ENCODE measurements around the gene GSPT1.
"Not testable (repeated sequence)": the region's sequence is repeated elsewhere in the genome, so short reads cannot be mapped to it uniquely, and the experiment has no call there.

Gene GSPT1

GRCh38 chr16:11915644-11916523, at the start of gene GSPT1:
TSS of gene GSPT1 (minus strand) at chr16:11915956. CDS start at chr16:11915720, 236 bp downstream.
- peak; percentile 99 to 100 for DNase-seq (ENCODE audit: low read depth in 2 of 2)

- no peak for DNase-seq (ENCODE audit: low read depth in 2 of 2)
Observed at GRCh38 chr16:11964761-11965551, 49.2 kb upstream of the GSPT1 start, which contains the start of gene TNFRSF17. TSS of gene TNFRSF17 (plus strand) at chr16:11965210. CDS start at chr16:11965325, 115 bp downstream.

- no peak for DNase-seq (ENCODE audit: low read depth in 2 of 2)
Observed at GRCh38 chr16:11963706-11964105, 48.0 kb upstream of the GSPT1 start.

GRCh38 chr16:11962978-11963377, 47.2 kb upstream of the GSPT1 start:
- not testable (repeated sequence) for DNase-seq (ENCODE audit: low read depth in 2 of 2)

GRCh38 chr16:11962457-11962856, 46.7 kb upstream of the GSPT1 start:
- not testable (repeated sequence) for DNase-seq (ENCODE audit: low read depth in 2 of 2)

- DNase-seq (ENCODE audit: low read depth in 2 of 2): no peak
Observed at GRCh38 chr16:11957591-11958395, 42.0 kb upstream of the GSPT1 start.

GRCh38 chr16:11956558-11956957, 40.8 kb upstream of the GSPT1 start:
- DNase-seq (ENCODE audit: low read depth in 2 of 2): no peak

GRCh38 chr16:11955713-11956123, 40.0 kb upstream of the GSPT1 start:
- no peak for DNase-seq (ENCODE audit: low read depth in 2 of 2)

GRCh38 chr16:11953576-11953975, 37.8 kb upstream of the GSPT1 start:
- not testable (repeated sequence) for DNase-seq (ENCODE audit: low read depth in 2 of 2)

- no peak for DNase-seq (ENCODE audit: low read depth in 2 of 2)
Observed at GRCh38 chr16:11950388-11950787, 34.6 kb upstream of the GSPT1 start.

GRCh38 chr16:11949527-11949926, 33.8 kb upstream of the GSPT1 start:
- no peak for DNase-seq (ENCODE audit: low read depth in 2 of 2)

GRCh38 chr16:11948819-11949218, 33.1 kb upstream of the GSPT1 start:
- no peak for DNase-seq (ENCODE audit: low read depth in 2 of 2)

- no peak for DNase-seq (ENCODE audit: low read depth in 2 of 2)
Observed at GRCh38 chr16:11946433-11946832, 30.7 kb upstream of the GSPT1 start.

- DNase-seq (ENCODE audit: low read depth in 2 of 2): not testable (repeated sequence)
Observed at GRCh38 chr16:11941945-11942344, 26.2 kb upstream of the GSPT1 start, which contains the start of gene NPIPB2. TSS of gene NPIPB2 (minus strand) at chr16:11942045. CDS start at chr16:11942045, 0 bp downstream.

GRCh38 chr16:11927350-11927749, 11.6 kb upstream of the GSPT1 start:
- DNase-seq (ENCODE audit: low read depth in 2 of 2): not testable (repeated sequence)

- DNase-seq (ENCODE audit: low read depth in 2 of 2): not testable (repeated sequence)
Observed at GRCh38 chr16:11924046-11924445, 8.3 kb upstream of the GSPT1 start.

- no peak for DNase-seq (ENCODE audit: low read depth in 2 of 2)
Observed at GRCh38 chr16:11916524-11917285, 949 bp upstream of the GSPT1 start.

- DNase-seq (ENCODE audit: low read depth in 2 of 2): peak; percentile 0 to 44
Observed at GRCh38 chr16:11915114-11915643, 577 bp downstream of the GSPT1 start.

- peak; percentile 7 to 10 for DNase-seq (ENCODE audit: low read depth in 2 of 2)
Observed at GRCh38 chr16:11914210-11915113, 1.3 kb downstream of the GSPT1 start.
